ENCODE measurements around the gene AURKB. TPM values are rescaled to one million over a fixed set of nuclear protein-coding genes. Genes with fewer than 3 reads are reported as not detected.

AURKB gene
- total and polyA plus RNA-seq, 10 of the 15 experiments (the other 5 are each of a cell fraction or from before 2014, with no cell fraction given) = 52.7 to 209 (median 128) TPM

DNA sequence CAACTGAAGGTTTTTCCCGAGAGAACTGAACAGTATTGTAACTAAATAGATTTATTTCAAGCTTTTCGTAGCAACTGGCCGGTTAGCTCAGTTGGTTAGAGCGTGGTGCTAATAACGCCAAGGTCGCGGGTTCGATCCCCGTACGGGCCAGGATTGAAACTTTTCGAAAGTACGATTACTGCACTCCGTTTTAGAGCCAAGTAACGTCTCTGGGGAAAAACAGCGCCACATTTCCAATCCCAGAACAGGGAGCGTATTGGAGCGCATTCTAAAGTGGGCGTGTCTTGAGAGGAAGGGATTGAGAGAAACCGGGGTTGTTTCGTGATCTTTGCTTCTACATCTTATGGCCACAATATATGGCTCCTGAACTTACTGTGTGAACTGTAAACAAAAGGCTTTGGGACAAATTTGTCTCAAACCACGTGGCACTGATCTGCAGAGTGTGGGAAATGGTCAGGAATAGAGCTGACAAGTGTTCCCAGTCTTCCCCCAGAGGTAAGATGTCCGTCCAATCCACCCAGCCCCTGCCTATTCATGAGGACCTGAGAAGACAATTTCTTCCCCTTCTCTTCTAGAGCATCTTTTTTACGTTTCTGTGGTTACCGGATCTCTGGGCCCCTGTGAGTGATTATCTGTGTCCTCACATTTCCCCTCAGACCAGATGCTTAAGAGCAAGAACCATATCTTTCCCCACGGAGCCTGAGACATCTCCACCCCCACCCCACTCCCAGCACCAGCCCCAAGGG is 22.7 kb downstream of the AURKB start (continued):
- TF ChIP-seq CEBPB (IDR thresholded peaks at IDR 0.05; ENCODE audit: borderline replicate concordance in 1 of 2, low read depth in 2 of 2, low read length in 2 of 2) (no peak), EGR1 (IDR thresholded peaks at IDR 0.05; ENCODE audit: borderline replicate concordance in 1 of 2, low read depth in 2 of 2, low read length in 2 of 2) (no peak), POU2F2 (IDR thresholded peaks at IDR 0.05; ENCODE audit: borderline replicate concordance, low read depth, low read length) (0 out of 3 replicates have a peak, but pooled peaks have one; percentile 21), POLR2A (IDR thresholded peaks at IDR 0.05; ENCODE audit: low read depth, low read length) (peak; percentile 55), JUNB (IDR thresholded peaks at IDR 0.05) (no peak; the same call in 1 of the 2 replicates), IKZF2 (IDR thresholded peaks at IDR 0.05) (peak; percentile 35 to 57; a peak in 2 of 4 replicates), SUPT20H (IDR thresholded peaks at IDR 0.05; ENCODE audit: borderline replicate concordance, control insufficient read depth, low read depth, low read length) (no peak), BCL11A (IDR thresholded peaks at IDR 0.05; ENCODE audit: low read depth, low read length) (no peak), BHLHE40 (IDR thresholded peaks at IDR 0.05; ENCODE audit: borderline replicate concordance in 1 of 2, low read depth in 2 of 2, low read length in 1 of 2) (0 out of 4 replicates have a peak, but pooled peaks of 1 of the 2 experiments have one; percentile 13), NR2F1 (conservative IDR thresholded peaks at IDR 0.05) (peak; percentile 28; the same call in 1 of the 2 replicates), CREB1 (IDR thresholded peaks at IDR 0.05; ENCODE audit: low read depth) (peak; percentile 67; the same call in 1 of the 2 replicates), NFYA (IDR thresholded peaks at IDR 0.05; ENCODE audit: borderline replicate concordance, low read depth, low read length) (no peak), SMARCA5 (IDR thresholded peaks at IDR 0.05) (no peak), YY1 (IDR thresholded peaks at IDR 0.05; ENCODE audit: low read depth, low read length) (peak; percentile 76), KDM1A (IDR thresholded peaks at IDR 0.05; ENCODE audit: borderline replicate concordance) (no peak), SREBF2 (IDR thresholded peaks at IDR 0.05; ENCODE audit: low read length) (peak; percentile 93), SUZ12 (IDR thresholded peaks at IDR 0.05; ENCODE audit: unreplicated experiment) (no peak), TCF12 (IDR thresholded peaks at IDR 0.05; ENCODE audit: low read depth, low read length) (no peak; the same call in 1 of the 2 replicates), FOS (IDR thresholded peaks at IDR 0.05; ENCODE audit: borderline replicate concordance, extremely low read depth, insufficient read length) (no peak), CBFB (IDR thresholded peaks at IDR 0.05; ENCODE audit: low read depth) (peak; percentile 68; the same call in 1 of the 2 replicates)
- TF ChIP-seq, protein P1, sequence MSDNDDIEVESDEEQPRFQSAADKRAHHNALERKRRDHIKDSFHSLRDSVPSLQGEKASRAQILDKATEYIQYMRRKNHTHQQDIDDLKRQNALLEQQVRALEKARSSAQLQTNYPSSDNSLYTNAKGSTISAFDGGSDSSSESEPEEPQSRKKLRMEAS (IDR thresholded peaks at IDR 0.05; ENCODE audit: low read depth, low read length) = no peak
- TF ChIP-seq, protein P2, sequence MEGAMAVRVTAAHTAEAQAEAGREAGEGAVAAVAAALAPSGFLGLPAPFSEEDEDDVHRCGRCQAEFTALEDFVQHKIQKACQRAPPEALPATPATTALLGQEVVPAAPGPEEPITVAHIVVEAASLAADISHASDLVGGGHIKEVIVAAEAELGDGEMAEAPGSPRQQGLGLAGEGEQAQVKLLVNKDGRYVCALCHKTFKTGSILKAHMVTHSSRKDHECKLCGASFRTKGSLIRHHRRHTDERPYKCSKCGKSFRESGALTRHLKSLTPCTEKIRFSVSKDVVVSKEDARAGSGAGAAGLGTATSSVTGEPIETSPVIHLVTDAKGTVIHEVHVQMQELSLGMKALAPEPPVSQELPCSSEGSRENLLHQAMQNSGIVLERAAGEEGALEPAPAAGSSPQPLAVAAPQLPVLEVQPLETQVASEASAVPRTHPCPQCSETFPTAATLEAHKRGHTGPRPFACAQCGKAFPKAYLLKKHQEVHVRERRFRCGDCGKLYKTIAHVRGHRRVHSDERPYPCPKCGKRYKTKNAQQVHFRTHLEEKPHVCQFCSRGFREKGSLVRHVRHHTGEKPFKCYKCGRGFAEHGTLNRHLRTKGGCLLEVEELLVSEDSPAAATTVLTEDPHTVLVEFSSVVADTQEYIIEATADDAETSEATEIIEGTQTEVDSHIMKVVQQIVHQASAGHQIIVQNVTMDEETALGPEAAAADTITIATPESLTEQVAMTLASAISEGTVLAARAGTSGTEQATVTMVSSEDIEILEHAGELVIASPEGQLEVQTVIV (IDR thresholded peaks at IDR 0.05; ENCODE audit: borderline replicate concordance, partially characterized antibody) = no peak
- TF ChIP-seq, protein P3, sequence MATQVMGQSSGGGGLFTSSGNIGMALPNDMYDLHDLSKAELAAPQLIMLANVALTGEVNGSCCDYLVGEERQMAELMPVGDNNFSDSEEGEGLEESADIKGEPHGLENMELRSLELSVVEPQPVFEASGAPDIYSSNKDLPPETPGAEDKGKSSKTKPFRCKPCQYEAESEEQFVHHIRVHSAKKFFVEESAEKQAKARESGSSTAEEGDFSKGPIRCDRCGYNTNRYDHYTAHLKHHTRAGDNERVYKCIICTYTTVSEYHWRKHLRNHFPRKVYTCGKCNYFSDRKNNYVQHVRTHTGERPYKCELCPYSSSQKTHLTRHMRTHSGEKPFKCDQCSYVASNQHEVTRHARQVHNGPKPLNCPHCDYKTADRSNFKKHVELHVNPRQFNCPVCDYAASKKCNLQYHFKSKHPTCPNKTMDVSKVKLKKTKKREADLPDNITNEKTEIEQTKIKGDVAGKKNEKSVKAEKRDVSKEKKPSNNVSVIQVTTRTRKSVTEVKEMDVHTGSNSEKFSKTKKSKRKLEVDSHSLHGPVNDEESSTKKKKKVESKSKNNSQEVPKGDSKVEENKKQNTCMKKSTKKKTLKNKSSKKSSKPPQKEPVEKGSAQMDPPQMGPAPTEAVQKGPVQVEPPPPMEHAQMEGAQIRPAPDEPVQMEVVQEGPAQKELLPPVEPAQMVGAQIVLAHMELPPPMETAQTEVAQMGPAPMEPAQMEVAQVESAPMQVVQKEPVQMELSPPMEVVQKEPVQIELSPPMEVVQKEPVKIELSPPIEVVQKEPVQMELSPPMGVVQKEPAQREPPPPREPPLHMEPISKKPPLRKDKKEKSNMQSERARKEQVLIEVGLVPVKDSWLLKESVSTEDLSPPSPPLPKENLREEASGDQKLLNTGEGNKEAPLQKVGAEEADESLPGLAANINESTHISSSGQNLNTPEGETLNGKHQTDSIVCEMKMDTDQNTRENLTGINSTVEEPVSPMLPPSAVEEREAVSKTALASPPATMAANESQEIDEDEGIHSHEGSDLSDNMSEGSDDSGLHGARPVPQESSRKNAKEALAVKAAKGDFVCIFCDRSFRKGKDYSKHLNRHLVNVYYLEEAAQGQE (IDR thresholded peaks at IDR 0.05; ENCODE audit: low read depth, low read length) = no peak
- TF ChIP-seq, protein P4, sequence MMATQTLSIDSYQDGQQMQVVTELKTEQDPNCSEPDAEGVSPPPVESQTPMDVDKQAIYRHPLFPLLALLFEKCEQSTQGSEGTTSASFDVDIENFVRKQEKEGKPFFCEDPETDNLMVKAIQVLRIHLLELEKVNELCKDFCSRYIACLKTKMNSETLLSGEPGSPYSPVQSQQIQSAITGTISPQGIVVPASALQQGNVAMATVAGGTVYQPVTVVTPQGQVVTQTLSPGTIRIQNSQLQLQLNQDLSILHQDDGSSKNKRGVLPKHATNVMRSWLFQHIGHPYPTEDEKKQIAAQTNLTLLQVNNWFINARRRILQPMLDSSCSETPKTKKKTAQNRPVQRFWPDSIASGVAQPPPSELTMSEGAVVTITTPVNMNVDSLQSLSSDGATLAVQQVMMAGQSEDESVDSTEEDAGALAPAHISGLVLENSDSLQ (IDR thresholded peaks at IDR 0.05) = no peak

Data from GM12878 (cell line).